ENCODE data around the gene ISG15. TPM values are rescaled to one million over a fixed set of nuclear protein-coding genes. Genes with fewer than 3 reads are reported as not detected.
"Not testable (repeated sequence)": the region's sequence is repeated elsewhere in the genome, so short reads cannot be mapped to it uniquely, and the experiment has no call there.

The ISG15 gene
- total RNA-seq, 1 experiment from 2014 or later, result 165 TPM

DNA sequence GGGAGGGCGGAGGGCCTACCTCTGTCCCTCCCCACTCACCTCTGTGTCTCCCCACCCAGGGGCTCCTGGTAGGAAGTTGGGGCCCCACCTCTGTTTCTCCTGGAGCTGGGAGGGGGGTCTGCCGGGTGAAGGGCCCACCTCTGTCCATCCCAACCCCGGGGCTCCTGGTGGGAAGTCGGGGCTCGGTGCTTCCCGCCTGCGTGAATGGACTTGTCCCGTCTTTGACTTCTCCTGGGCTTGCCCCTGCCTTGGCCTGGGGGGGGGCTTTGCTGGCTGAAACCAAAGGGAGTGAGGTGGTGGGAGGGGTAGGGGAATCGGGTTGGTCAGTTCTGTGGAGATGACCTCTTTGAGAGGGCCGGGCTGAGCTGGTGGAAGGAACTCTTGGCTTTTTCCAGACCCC, 12.4 kb downstream of the ISG15 start:
- no peaks in the 10 kb centered on the region for H3K27me3 Mint-ChIP-seq (ENCODE audit: unreplicated experiment)
- DNase-seq, result no peak
- TF ChIP-seq, protein P1, sequence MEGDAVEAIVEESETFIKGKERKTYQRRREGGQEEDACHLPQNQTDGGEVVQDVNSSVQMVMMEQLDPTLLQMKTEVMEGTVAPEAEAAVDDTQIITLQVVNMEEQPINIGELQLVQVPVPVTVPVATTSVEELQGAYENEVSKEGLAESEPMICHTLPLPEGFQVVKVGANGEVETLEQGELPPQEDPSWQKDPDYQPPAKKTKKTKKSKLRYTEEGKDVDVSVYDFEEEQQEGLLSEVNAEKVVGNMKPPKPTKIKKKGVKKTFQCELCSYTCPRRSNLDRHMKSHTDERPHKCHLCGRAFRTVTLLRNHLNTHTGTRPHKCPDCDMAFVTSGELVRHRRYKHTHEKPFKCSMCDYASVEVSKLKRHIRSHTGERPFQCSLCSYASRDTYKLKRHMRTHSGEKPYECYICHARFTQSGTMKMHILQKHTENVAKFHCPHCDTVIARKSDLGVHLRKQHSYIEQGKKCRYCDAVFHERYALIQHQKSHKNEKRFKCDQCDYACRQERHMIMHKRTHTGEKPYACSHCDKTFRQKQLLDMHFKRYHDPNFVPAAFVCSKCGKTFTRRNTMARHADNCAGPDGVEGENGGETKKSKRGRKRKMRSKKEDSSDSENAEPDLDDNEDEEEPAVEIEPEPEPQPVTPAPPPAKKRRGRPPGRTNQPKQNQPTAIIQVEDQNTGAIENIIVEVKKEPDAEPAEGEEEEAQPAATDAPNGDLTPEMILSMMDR (IDR thresholded peaks at IDR 0.05; ENCODE audit: unreplicated experiment), result no peak
- peaks cover 18% of the 10 kb centered on the region for H3K4me1 Mint-ChIP-seq (ENCODE audit: low read depth, unreplicated experiment)
- BruUV-seq (replicated peaks), result no TSS peak
- intact Hi-C loops (cut with micrococcal nuclease; ENCODE audit: unreplicated experiment), result no loop called here
- H3K9me3 Mint-ChIP-seq (ENCODE audit: low read depth, unreplicated experiment), result no peaks in the 10 kb centered on the region
- peaks cover 42% of the 10 kb centered on the region for H3K36me3 Mint-ChIP-seq (ENCODE audit: insufficient read depth, unreplicated experiment)
- no peak overlapping the region for H3K4me3 Mint-ChIP-seq (ENCODE audit: low read depth, unreplicated experiment)
- H3K27ac Mint-ChIP-seq (ENCODE audit: unreplicated experiment), result no peak overlapping the region
- CTCF ChIA-PET, result no interaction called here

DNA sequence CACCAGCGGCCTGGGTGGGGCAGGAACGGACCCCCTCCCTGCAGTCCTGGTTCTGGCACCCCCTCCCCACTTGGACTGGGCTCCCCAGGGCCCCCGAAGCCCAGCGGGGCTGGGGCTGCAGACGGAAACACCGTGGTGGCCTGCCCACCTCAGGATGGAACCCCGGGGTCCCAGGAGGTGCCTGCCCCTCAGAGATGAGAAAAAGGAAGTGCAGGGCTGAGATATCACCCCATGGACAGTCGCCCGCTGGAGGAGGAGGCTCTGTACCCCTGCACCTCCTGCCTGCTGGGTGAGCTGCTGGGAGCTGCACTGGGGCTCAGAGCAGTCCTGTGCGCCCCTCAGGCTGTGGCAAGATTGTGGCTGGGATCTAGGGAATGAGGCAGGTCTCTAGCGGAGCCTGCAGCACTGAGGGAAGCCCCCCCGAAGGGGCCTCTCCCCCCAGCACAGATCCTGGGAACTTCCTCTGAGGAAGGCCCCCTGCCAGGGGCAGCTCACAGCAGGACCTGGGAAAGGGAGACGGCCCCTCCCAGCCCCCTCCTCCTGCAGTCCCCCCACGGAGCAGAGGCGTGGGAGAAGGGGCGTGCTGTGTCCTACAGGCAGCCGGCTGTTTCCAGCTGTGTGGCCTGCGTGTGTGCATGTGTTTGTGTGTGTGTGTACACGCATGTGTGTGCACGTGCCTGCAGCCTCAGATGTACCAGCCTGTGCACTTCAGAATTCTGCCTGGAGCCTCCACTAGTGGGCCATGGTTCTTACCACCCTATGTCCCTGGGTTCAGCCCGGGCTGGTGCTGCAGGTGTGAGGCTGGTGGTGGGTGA, 13.5 kb downstream of the ISG15 start:
- no peak for DNase-seq
- H3K27me3 Mint-ChIP-seq (ENCODE audit: unreplicated experiment), result no peaks in the 10 kb centered on the region
- no peak overlapping the region for H3K27ac Mint-ChIP-seq (ENCODE audit: unreplicated experiment)
- no peaks in the 10 kb centered on the region for H3K9me3 Mint-ChIP-seq (ENCODE audit: low read depth, unreplicated experiment)
- H3K4me3 Mint-ChIP-seq (ENCODE audit: low read depth, unreplicated experiment), result no peak overlapping the region
- no TSS peak for BruUV-seq (replicated peaks)
- H3K36me3 Mint-ChIP-seq (ENCODE audit: insufficient read depth, unreplicated experiment), result peaks cover 33% of the 10 kb centered on the region
- peaks cover 18% of the 10 kb centered on the region for H3K4me1 Mint-ChIP-seq (ENCODE audit: low read depth, unreplicated experiment)
- intact Hi-C loops (cut with micrococcal nuclease; ENCODE audit: unreplicated experiment), result no loop called here
- TF ChIP-seq, protein P1 (IDR thresholded peaks at IDR 0.05; ENCODE audit: unreplicated experiment), result no peak
- CTCF ChIA-PET, result no interaction called here

DNA sequence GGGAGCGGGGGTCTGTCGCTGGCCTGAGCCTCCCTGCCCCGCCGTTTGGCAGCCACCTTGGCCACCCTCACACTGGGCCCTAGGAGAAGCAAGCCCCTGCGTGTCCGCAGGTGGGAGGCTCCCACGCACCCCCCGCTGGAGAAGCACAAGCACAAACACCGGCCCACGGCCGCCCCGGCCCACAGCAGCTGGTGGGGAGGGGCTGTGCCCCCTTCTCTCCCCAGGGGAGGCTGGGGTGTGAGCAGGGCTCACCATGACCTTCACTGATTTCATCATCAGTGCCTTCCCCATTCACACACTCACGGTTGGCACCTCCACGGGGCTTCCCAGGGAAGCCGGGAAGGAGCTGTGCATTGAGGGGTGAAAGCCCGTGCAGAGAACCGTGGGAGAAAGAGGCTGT, 14.5 kb downstream of the ISG15 start:
- intact Hi-C loops (cut with micrococcal nuclease; ENCODE audit: unreplicated experiment), result no loop called here
- Mint-ChIP-seq H3K4me1 (ENCODE audit: low read depth, unreplicated experiment) (peaks cover 8% of the 10 kb centered on the region), H3K27me3 (ENCODE audit: unreplicated experiment) (no peaks in the 10 kb centered on the region), H3K9me3 (ENCODE audit: low read depth, unreplicated experiment) (no peaks in the 10 kb centered on the region), H3K36me3 (ENCODE audit: insufficient read depth, unreplicated experiment) (peaks cover 33% of the 10 kb centered on the region), H3K27ac (ENCODE audit: unreplicated experiment) (no peak overlapping the region), H3K4me3 (ENCODE audit: low read depth, unreplicated experiment) (no peak overlapping the region)
- CTCF ChIA-PET, result no interaction called here
- TF ChIP-seq, protein P1 (IDR thresholded peaks at IDR 0.05; ENCODE audit: unreplicated experiment), result no peak
- no peak for DNase-seq
- no TSS peak for BruUV-seq (replicated peaks)

DNA sequence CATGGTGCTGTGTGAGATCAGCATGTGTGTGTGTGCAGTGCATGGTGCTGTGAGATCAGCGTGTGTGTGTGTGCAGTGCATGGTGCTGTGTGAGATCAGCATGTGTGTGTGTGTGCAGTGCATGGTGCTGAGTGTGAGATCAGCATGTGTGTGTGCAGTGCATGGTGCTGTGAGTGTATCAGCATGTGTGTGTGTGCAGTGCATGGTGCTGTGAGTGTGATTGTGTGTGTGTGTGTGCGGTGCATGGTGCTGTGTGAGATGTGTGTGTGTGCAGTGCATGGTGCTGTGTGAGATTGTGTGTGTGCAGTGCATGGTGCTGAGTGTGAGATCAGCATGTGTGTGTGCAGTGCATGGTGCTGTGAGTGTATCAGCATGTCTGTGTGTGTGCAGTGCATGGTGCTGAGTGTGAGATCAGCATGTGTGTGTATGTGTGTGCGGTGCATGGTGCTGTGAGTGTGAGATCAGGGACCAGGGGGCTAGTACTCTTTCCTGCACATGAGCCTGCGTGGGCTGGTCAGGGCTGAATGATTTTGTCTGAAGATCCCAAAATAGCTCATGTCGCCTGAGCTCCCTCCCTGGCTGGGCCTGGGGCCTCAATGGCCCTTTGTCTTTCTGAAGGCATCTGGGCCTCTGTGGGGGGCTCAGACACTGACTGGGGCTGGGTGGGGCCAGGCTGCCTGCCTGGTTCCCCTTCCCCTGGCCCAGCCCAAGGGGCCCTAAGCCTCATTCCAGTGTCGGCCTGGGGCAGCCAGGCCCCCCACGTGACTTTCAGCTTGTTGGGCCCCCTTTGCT, 17.8 kb downstream of the ISG15 start:
- H3K4me1 Mint-ChIP-seq (ENCODE audit: low read depth, unreplicated experiment); intact Hi-C loops (cut with micrococcal nuclease; ENCODE audit: unreplicated experiment); H3K4me3 Mint-ChIP-seq (ENCODE audit: low read depth, unreplicated experiment); H3K27me3 Mint-ChIP-seq (ENCODE audit: unreplicated experiment); H3K27ac Mint-ChIP-seq (ENCODE audit: unreplicated experiment); DNase-seq; H3K9me3 Mint-ChIP-seq (ENCODE audit: low read depth, unreplicated experiment); BruUV-seq (replicated peaks); CTCF ChIA-PET: not testable (repeated sequence)
- peaks cover 23% of the 10 kb centered on the region for H3K36me3 Mint-ChIP-seq (ENCODE audit: insufficient read depth, unreplicated experiment)

All from Calu3 (cell line).